Activated naive CD4-positive, alpha-beta T cell treated with anti-CD3 and anti-CD28 coated beads, Interleukin-2, amount 50 U/mL, for 16 hours (primary cell): ENCODE results near the gene CITED2.
"Not testable (repeated sequence)": the region's sequence is repeated elsewhere in the genome, so short reads cannot be mapped to it uniquely, and the experiment has no call there.

Source experiments
- DNase-seq: peaks from one replicate; pipeline ENCODE4 v3.0.0-alpha.2; 2020

The CITED2 gene

GRCh38 chr6:139363797-139364196 is 10.7 kb downstream of the CITED2 start:
- DNase-seq = not testable (repeated sequence)

GRCh38 chr6:139363123-139363522 is 11.3 kb downstream of the CITED2 start:
- not testable (repeated sequence) for DNase-seq

DNA sequence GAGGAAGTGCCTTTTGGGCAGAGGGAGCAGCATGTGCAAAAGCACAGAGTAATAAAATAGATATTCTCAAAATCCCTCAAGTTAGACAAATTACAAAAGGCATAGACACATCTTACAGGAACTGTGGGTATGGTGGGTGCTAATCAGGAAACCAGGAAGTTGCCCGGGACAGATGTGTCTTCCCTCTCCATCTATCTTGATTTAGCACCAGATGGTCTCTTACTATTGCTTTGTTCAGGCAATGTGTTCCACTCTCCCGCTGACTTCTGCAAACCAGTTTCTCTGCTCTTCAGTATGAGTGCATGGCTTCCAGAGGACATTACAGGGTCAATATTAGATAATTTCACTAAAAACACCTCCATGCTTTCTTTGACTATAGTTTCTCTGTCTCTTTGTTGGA is 13.2 kb downstream of the CITED2 start:
- no peak for DNase-seq

DNA sequence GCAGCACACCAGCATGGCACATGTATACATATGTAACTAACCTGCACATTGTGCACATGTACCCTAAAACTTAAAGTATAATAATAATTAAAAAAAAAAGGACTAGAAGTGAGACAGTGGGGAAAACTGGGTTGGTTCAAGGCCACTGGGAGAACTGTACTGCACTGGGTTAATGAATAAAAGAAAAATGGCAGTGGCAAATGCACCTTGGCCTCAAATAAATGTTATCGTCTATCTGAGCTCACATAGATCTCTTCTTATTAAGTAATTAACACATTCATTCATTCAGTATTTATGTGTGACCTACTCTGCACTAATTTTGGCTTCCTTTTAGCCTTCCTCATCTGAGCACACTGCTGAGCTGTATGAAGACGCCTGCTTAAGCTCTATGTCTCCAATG is 17.5 kb downstream of the CITED2 start:
- no peak for DNase-seq

GRCh38 chr6:139355777-139356445 is 18.5 kb downstream of the CITED2 start:
- DNase-seq = no peak

GRCh38 chr6:139355172-139355571 is 19.3 kb downstream of the CITED2 start:
- DNase-seq = no peak

- DNase-seq = no peak
Measured at GRCh38 chr6:139354189-139354588, 20.3 kb downstream of the CITED2 start.

- no peak for DNase-seq
Measured at GRCh38 chr6:139349464-139350020, 24.9 kb downstream of the CITED2 start.

DNA sequence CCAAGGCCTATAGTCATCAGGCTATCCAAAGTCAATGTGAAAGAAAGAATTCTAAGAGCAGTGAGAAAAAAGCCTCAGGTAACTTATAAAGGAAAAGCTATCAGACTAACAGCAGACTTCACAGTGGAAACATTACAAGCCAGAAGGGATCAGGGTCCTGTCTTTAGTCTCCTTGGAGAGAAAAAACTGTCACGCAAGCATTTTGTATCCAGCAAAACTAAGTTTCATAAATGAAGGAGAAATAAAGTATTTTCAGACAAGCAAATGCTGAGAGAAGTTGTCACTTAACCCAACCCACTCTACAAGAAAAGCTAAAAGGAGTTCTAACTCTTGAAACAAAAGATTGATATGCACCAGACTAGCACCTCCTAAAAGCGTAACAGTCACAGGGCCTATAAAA is 28.1 kb downstream of the CITED2 start:
- DNase-seq = no peak

DNA sequence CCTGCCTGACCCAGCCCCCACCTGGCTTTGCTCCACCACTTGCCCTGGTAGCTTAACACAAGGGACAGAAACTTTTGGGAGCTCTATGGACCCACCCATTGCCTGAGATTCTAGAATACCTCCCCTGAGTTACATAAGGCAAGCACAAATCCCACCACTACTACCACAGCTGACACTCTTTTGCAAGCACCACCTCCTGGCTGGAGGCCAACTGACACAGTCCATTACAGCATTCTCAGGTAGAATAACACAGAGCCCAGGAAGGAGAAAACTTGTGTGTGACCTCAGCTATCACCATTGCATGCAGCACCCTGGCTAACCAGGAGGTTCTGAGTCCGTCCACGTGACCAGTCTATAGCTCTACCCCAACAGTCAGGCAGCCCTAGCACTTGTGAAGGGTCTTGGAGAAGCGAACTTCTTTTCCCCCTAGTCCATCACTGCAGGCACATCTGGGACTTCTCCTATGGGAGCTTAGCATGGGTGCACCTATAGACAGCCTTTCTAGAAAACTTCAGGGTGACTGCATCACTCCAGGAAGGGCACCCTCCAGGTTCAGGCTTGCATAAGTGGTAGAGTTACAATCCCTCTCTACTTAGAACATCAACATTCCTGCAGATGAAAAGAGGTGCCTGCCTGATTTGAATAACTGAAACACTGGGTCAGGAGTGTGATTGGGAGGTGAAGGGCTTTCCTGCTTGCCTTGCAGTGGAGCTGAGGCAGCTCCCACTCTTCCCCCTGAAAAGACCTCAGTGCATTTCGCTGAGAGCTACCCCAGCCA is 30.1 kb downstream of the CITED2 start:
- no peak for DNase-seq

DNA sequence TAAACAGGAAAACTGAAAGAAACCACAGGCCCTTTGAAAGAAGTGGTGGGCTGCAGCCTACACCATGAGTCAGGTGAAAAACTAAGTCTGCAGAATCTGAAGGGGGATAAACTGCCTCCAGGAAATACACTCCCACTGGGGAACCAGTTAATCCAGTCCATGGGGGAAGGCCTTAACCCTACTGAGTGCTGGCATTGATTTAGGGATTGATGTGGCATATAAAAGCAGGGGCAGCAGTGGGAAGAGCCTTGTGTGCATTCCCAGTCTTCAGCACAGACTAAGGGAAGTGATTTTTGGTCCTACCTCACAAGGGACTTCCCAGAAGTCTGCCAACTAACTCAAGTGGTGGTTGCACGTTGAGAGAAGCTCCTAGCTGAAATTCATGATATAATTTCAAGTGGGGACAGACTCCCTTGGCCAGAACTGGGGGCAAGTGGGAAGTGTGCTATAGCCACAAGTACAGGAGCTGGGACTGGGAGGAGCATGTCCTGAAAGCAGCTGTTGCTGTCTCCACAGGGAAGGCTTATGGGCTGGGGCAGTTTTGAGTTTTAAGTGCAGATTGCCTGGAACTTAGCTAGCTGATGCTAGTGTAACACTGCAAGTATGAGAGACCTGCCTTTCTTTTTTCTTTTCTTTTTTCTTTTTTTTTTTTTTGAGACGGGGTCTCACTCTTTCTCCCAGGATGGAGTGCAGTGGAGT is 31.2 kb downstream of the CITED2 start:
- DNase-seq = no peak

DNA sequence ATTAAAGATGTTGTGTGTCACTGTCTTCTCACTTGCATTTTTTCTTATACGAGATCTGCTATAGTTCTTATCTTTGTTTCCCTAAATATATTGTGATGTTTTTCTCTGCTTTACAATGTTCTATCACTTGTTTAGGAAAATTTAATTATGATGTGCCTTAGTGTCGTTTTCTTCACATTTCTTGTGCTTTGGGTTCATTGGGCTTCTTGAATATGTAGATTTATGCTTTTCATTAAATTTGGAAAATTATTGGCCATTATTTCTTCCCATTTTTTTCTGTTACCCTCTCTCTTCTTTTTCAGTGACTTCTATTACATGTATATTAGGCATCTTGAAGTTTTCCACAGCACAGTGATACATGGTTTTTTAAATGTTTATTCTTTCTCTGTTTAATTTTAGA is 33.4 kb downstream of the CITED2 start:
- DNase-seq = no peak

GRCh38 chr6:139338795-139339194 is 35.7 kb downstream of the CITED2 start:
- DNase-seq = no peak

DNA sequence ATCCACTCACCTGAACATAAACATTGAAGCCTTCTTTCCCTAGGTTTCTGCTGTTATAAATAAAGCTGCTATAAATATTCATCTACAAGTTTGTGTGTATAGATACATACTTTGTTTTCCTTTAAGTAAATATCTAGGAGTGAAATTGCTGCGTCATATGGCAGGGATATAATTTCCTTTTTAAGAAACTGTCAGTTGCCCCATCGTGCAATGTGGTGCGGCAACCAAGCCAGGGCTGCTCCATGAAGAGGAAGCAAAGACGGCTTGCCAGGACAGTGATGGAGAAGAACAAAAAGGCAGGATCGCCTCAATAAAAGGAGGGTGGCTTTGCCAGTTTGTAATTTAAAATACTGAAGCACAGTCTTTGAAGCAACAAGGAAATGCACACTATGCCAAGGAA is 36.6 kb downstream of the CITED2 start:
- no peak for DNase-seq

- no peak for DNase-seq
Measured at GRCh38 chr6:139337001-139337400, 37.4 kb downstream of the CITED2 start.

DNA sequence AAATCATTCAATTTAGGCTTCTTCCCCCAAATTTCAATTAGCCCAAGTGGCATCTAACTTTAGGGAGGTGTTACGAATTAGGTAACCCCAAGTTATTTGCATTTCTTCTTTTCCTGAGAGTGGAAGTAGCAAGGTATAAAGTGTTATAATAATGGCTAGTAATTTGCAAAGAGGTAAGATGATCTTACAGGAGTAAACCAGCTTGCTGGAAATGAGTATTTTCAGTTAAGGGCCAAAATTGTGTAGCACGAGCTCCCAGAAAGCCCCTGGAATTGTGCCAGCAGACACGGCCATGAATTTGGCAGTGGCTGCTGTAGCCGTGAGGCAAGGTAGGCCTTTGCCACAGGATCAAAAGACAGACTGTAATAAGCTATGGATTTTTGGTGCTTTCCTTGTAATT is 38.0 kb downstream of the CITED2 start:
- no peak for DNase-seq

DNA sequence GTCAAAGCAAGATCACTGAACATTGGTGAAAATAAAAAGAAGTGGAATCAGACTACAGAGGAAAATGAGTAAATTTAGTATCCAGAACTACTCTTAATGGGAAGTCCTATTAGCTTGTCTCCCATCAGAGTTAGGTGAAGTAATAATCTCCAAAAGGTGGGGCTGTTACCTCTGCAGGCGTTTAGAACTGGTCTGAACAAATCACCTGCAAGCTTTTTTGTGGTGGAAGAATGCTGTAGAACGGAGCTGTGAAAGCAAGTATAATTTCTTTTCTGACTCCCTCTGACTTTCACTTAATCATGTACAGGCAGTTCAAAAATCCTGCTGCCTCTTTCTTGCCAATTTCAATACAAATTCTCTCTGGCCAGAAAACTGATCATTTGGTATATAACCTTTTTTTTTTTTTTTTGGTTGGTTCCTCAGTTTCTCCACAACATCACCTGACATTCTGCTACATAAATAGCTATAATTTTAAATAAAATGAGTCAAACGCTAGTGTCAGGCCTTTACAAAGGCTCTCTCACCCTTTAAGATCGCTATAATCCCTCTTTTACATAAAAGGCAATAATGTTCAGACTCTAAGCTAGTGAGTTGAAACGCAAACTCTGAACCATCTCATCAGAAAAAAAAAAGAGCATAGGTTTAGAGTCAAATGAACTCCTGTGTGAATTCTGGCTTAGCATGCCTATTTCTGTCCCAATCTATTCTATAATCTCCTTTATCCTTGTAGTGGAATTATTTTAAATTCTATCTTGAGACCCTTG is 38.8 kb downstream of the CITED2 start:
- no peak for DNase-seq

GRCh38 chr6:139334806-139335446 is 39.5 kb downstream of the CITED2 start:
- DNase-seq = no peak

DNA sequence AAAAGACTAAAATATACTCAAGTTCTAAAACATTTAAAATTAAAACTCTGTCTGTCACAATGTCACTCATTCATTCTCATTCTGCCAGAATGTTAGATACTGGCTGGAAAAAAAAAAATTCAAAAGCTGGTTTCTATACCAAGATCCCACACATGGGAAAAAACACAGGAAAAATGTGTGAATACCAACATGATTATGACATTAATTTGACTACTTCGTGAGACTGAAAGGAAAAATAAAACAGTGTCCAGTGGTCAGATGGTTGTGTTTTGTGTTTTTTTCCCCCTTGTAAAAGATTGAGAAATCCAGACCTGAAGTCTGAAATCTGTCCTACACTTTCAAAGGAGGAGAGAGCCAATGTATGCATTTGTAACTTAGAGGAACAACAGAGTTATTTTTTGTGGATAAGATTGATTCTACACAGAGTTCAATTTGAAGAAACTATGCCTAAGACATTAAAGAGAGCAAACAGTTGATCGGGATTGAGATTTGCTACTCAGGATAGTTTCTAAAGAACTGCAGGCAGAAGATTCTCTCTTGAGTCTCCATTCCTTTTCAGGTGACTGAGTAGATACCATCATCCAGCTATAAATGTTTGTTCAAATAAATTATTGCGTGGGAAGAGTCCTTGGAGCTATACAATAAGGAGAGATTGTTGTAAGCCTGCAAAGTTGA is 43.5 kb downstream of the CITED2 start:
- DNase-seq = no peak

GRCh38 chr6:139330306-139330705 is 44.1 kb downstream of the CITED2 start:
- no peak for DNase-seq

GRCh38 chr6:139329224-139329623 is 45.2 kb downstream of the CITED2 start:
- no peak for DNase-seq

DNA sequence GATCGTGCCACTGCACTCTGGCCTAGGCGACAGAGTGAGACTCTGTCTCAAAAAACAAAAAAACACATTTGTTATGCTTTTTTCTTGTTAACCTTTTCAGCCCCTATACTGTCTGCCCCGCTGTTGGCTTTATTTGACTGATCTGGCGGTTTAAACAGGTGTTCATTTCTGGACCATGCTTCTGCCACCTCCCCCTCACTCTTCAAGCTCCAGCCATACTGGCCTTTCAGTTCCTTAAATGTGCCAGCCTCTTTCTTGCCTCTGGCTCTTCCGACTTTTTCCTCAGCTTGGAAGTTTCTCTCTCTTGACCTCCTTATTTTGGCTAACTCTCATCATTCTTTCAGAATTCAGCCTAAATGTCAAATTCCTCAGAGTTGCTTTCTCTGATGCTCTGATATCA is 47.4 kb downstream of the CITED2 start:
- no peak for DNase-seq
